GM18873 (cell line): ENCODE measurements around the gene ETFA.

Source experiments
- ATAC-seq: cut with Tn5 transposase; IDR thresholded peaks from one replicate; pipeline ENCODE4 v1.9.1; 2021; ENCODE audit warnings: mild to moderate bottlenecking, moderate library complexity, moderate number of reproducible peaks; ENCODE audit not compliant: unreplicated experiment, low FRiP score

ETFA gene

GRCh38 chr15:76311100-76311953 is at the start of gene ETFA:
ETFA (minus strand) TSS chr15:76311469; CDS start chr15:76311388, 81 bp downstream.
- peak; percentile 88 for ATAC-seq

- no peak for ATAC-seq
Measured at GRCh38 chr15:76360416-76360815, 49.1 kb upstream of the ETFA start.

GRCh38 chr15:76359152-76359551 is 47.9 kb upstream of the ETFA start:
- ATAC-seq: no peak

- ATAC-seq: no peak
Measured at GRCh38 chr15:76358453-76358852, 47.2 kb upstream of the ETFA start.

GRCh38 chr15:76354823-76355440 is 43.7 kb upstream of the ETFA start:
- no peak for ATAC-seq

- ATAC-seq: no peak
Measured at GRCh38 chr15:76353903-76354302, 42.6 kb upstream of the ETFA start.

- ATAC-seq: no peak
Measured at GRCh38 chr15:76353023-76353577, 41.8 kb upstream of the ETFA start.

GRCh38 chr15:76349301-76350070 is 38.2 kb upstream of the ETFA start:
- ATAC-seq: no peak

GRCh38 chr15:76347482-76348055 is 36.3 kb upstream of the ETFA start:
- no peak for ATAC-seq

- no peak for ATAC-seq
Measured at GRCh38 chr15:76346669-76347481, 35.6 kb upstream of the ETFA start.

- no peak for ATAC-seq
Measured at GRCh38 chr15:76345880-76346668, 34.8 kb upstream of the ETFA start.

- no peak for ATAC-seq
Measured at GRCh38 chr15:76345583-76345879, 34.3 kb upstream of the ETFA start.

GRCh38 chr15:76344893-76345582 is 33.8 kb upstream of the ETFA start:
- ATAC-seq: no peak

GRCh38 chr15:76343313-76343996 is 32.2 kb upstream of the ETFA start:
- no peak for ATAC-seq

GRCh38 chr15:76342382-76343201 is 31.3 kb upstream of the ETFA start:
- ATAC-seq: no peak

- no peak for ATAC-seq
Measured at GRCh38 chr15:76342058-76342381, 30.8 kb upstream of the ETFA start.

- no peak for ATAC-seq
Measured at GRCh38 chr15:76341366-76342057, 30.2 kb upstream of the ETFA start.
